Endodermal cell (in vitro differentiated cells): ENCODE data around the gene MRPS15. TPM values are rescaled to one million over a fixed set of nuclear protein-coding genes. Genes with fewer than 3 reads are reported as not detected.
"Not testable (repeated sequence)": the region's sequence is repeated elsewhere in the genome, so short reads cannot be mapped to it uniquely, and the experiment has no call there.

Experiments
- DNase-seq: peaks from one replicate; pipeline ENCODE4 v3.0.0-alpha.2; 2017
- H3K27ac ChIP-seq: 2 replicates; pipeline ENCODE4 v1.5.1; 2013; ENCODE audit warnings: mild to moderate bottlenecking, low read depth, low read length, moderate library complexity
- H3K27me3 ChIP-seq: 2 replicates; pipeline ENCODE4 v1.6.1; 2013; ENCODE audit warnings: mild to moderate bottlenecking, low read length, moderate library complexity; ENCODE audit not compliant: insufficient read depth, control insufficient read depth, poor library complexity, severe bottlenecking
- H3K36me3 ChIP-seq: 2 replicates; pipeline ENCODE4 v1.7.0; 2013; ENCODE audit warnings: mild to moderate bottlenecking, low read length, moderate library complexity; ENCODE audit not compliant: control insufficient read depth, insufficient read depth
- H3K4me1 ChIP-seq: one replicate; pipeline ENCODE4 v1.7.0; 2013; ENCODE audit warnings: low read length; ENCODE audit not compliant: control insufficient read depth, insufficient read depth
- H3K4me3 ChIP-seq: 2 replicates; pipeline ENCODE4 v1.5.1; 2013; ENCODE audit warnings: mild to moderate bottlenecking, low read length, moderate library complexity
- H3K9ac ChIP-seq: 2 replicates; pipeline ENCODE4 v1.6.1; 2013; ENCODE audit warnings: mild to moderate bottlenecking, low read length, moderate library complexity; ENCODE audit not compliant: poor library complexity, severe bottlenecking; ENCODE audit errors: extremely low read depth
- H3K9me3 ChIP-seq: 2 replicates; pipeline ENCODE4 v1.6.1; 2013; ENCODE audit warnings: mild to moderate bottlenecking, low read length, moderate library complexity; ENCODE audit not compliant: control insufficient read depth
- H3K27ac Mint-ChIP-seq: 2 replicates; pipeline ENCODE4 v1.8.0; 2020; ENCODE audit warnings: mixed read lengths
- H3K27me3 Mint-ChIP-seq: 2 replicates; pipeline ENCODE4 v1.8.0; 2021; ENCODE audit warnings: mild to moderate bottlenecking, mixed read lengths; ENCODE audit not compliant: insufficient read depth
- H3K36me3 Mint-ChIP-seq: 2 replicates; pipeline ENCODE4 v1.8.0; 2020; ENCODE audit warnings: low read depth, mixed read lengths
- H3K4me1 Mint-ChIP-seq: 2 replicates; pipeline ENCODE4 v1.8.0; 2020; ENCODE audit warnings: mixed read lengths
- H3K4me3 Mint-ChIP-seq: 2 replicates; pipeline ENCODE4 v1.8.0; 2020; ENCODE audit warnings: mild to moderate bottlenecking, moderate library complexity, mixed read lengths
- H3K9me3 Mint-ChIP-seq: 2 replicates; pipeline ENCODE4 v1.8.0; 2020; ENCODE audit warnings: mild to moderate bottlenecking, mixed read lengths
- CTCF ChIP-seq: fragments of 200-600 bp; sonication (generic); conservative IDR thresholded peaks from 2 replicates; pipeline ENCODE4 v1.5.0; 2021; ENCODE audit warnings: antibody characterized with exemption, mild to moderate bottlenecking
- WGBS, 2 experiments: methylation state at CpG; one replicate each; pipeline versions ENCODE4 v1.1.5 to v1.1.7; 2013; ENCODE audit warnings: missing lambda C conversion rate in 2 of 2, mixed read lengths in 1 of 2; ENCODE audit not compliant: insufficient coverage in 1 of 2, insufficient read length in 1 of 2; 5-methylcytosine and 5-hydroxymethylcytosine counted together
- total RNA-seq, 2 donors: library from RNA; stranded (reverse); fragmentation: NEBNext Ultra II Directional in 1 of 2; extraction: Animal tissue kit (Norgen Biotek cat#: 25700) in 1 of 2; gene quantifications; 2 replicates in 1 of 2; 3 replicates in 1 of 2; pipeline ENCODE4 v1.2.1, GENCODE V29; 2021

Gene MRPS15
- total RNA-seq, 2 donors from 2014 or later, result 107 to 111 TPM

- peak; percentile 31 for DNase-seq
- no peak for TF ChIP-seq CTCF
- 90 to 93% methylated on average over 2 to 3 of the region's 3 CpGs for WGBS, 2 experiments
- Histone ChIP-seq H3K4me1 (no peaks in the 10 kb centered on the region), H3K36me3 (no peaks in the 10 kb centered on the region), H3K27me3 (no peaks in the 10 kb centered on the region), H3K4me3 (no peak overlapping the region), H3K9me3 (no peaks in the 10 kb centered on the region), H3K9ac (no peak overlapping the region), H3K27ac (no peak overlapping the region)
- Mint-ChIP-seq H3K4me1 (peaks cover 17% of the 10 kb centered on the region), H3K27me3 (peaks cover 8% of the 10 kb centered on the region), H3K27ac (no peak overlapping the region), H3K9me3 (peaks cover 5% of the 10 kb centered on the region), H3K4me3 (no peak overlapping the region), H3K36me3 (no peaks in the 10 kb centered on the region)
These were observed 23.7 kb upstream of the MRPS15 start for GRCh38 chr1:36487906-36488305.

GRCh38 chr1:36487336-36487725 lies 23.1 kb upstream of the MRPS15 start:
- H3K36me3 Mint-ChIP-seq, H3K27ac ChIP-seq, H3K9me3 ChIP-seq, H3K27me3 ChIP-seq, H3K27ac Mint-ChIP-seq, H3K4me3 Mint-ChIP-seq, H3K9ac ChIP-seq, H3K4me1 ChIP-seq, H3K4me3 ChIP-seq, H3K9me3 Mint-ChIP-seq, H3K27me3 Mint-ChIP-seq, H3K36me3 ChIP-seq: not testable (repeated sequence)
- DNase-seq, result peak; percentile 10
- peaks cover 19% of the 10 kb centered on the region for H3K4me1 Mint-ChIP-seq
- 93 to 96% methylated on average over 9 of the region's 9 CpGs for whole genome bisulfite sequencing, 2 experiments

- Mint-ChIP-seq H3K4me3 (no peak overlapping the region), H3K27ac (no peak overlapping the region), H3K27me3 (peaks cover 5% of the 10 kb centered on the region), H3K9me3 (peaks cover 5% of the 10 kb centered on the region), H3K4me1 (peaks cover 26% of the 10 kb centered on the region), H3K36me3 (no peaks in the 10 kb centered on the region)
- Histone ChIP-seq H3K9me3 (no peaks in the 10 kb centered on the region), H3K27me3 (no peaks in the 10 kb centered on the region), H3K9ac (no peak overlapping the region), H3K36me3 (no peaks in the 10 kb centered on the region), H3K4me3 (no peak overlapping the region), H3K4me1 (peaks cover 8% of the 10 kb centered on the region), H3K27ac (no peak overlapping the region)
- peak; percentile 32 for DNase-seq
- TF ChIP-seq CTCF, result no peak
- 92 to 93% methylated on average over 14 to 17 of the region's 17 CpGs for WGBS, 2 experiments
These were observed 22.5 kb upstream of the MRPS15 start for GRCh38 chr1:36486439-36487335.
